MM.1S (cell line): ENCODE data around the gene TDRD7.

Source experiments
- EZH2 ChIP-seq: fragments of 300-600 bp; sonication (generic); optimal IDR thresholded peaks from 2 replicates; pipeline ENCODE3; 2017; ENCODE audit warnings: low read depth, mild to moderate bottlenecking, antibody characterized with exemption, low read length, mixed read lengths
- EZH2phosphoT487 ChIP-seq: fragments of 300-600 bp; sonication (generic); IDR thresholded peaks from 2 replicates; pipeline ENCODE4 v1.6.1; 2018; ENCODE audit warnings: antibody characterized with exemption, low read length
- TF ChIP-seq, protein P1 (sequence below): fragments of 300-600 bp; sonication (generic); IDR thresholded peaks from 2 replicates; pipeline ENCODE4 v1.5.1; 2016; ENCODE audit warnings: antibody characterized with exemption, low read length, mixed read lengths

- TF ChIP-seq, protein P1, sequence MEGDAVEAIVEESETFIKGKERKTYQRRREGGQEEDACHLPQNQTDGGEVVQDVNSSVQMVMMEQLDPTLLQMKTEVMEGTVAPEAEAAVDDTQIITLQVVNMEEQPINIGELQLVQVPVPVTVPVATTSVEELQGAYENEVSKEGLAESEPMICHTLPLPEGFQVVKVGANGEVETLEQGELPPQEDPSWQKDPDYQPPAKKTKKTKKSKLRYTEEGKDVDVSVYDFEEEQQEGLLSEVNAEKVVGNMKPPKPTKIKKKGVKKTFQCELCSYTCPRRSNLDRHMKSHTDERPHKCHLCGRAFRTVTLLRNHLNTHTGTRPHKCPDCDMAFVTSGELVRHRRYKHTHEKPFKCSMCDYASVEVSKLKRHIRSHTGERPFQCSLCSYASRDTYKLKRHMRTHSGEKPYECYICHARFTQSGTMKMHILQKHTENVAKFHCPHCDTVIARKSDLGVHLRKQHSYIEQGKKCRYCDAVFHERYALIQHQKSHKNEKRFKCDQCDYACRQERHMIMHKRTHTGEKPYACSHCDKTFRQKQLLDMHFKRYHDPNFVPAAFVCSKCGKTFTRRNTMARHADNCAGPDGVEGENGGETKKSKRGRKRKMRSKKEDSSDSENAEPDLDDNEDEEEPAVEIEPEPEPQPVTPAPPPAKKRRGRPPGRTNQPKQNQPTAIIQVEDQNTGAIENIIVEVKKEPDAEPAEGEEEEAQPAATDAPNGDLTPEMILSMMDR: no peak
- TF ChIP-seq EZH2: no peak
- no peak for TF ChIP-seq EZH2phosphoT487
These were observed 93.9 kb downstream of the TDRD7 start for GRCh38 chr9:97505845-97506244.
